Sigmoid colon (tissue), 4 donors: ENCODE measurements around the gene LHFPL2.

Source experiments
- CTCF ChIP-seq, 4 experiments: fragments of 450-650 bp in 3 of 4; fragments of 200-600 bp in 1 of 4; IDR thresholded peaks; one replicate each; pipeline ENCODE4 v1.5.1; 2016 to 2019; ENCODE audit warnings: antibody characterized with exemption in 4 of 4, mild to moderate bottlenecking in 3 of 4, moderate library complexity in 2 of 4
- EP300 ChIP-seq, 4 donors: sonication (generic); formaldehyde crosslinking; IDR thresholded peaks; one replicate each; pipeline ENCODE4 v1.6.1; 2017; ENCODE audit warnings: antibody characterized with exemption in 4 of 4
- POLR2A ChIP-seq, 2 donors: fragments of 450-650 bp; IDR thresholded peaks; one replicate each; pipeline ENCODE4 v1.6.1; 2016; ENCODE audit warnings: antibody characterized with exemption in 2 of 2, mild to moderate bottlenecking in 2 of 2, moderate library complexity in 2 of 2
- POLR2AphosphoS5 ChIP-seq, 4 donors: sonication (generic); formaldehyde crosslinking; IDR thresholded peaks; one replicate each; pipeline ENCODE4 v1.6.1; 2017; ENCODE audit warnings: antibody characterized with exemption in 4 of 4

- TF ChIP-seq CTCF (IDR thresholded peaks at IDR 0.05) = no peak
- no peak for TF ChIP-seq POLR2AphosphoS5 (IDR thresholded peaks at IDR 0.05)
- TF ChIP-seq POLR2A (IDR thresholded peaks at IDR 0.05) = no peak
- no peak for TF ChIP-seq EP300 (IDR thresholded peaks at IDR 0.05)
These were observed 92.7 kb downstream of the LHFPL2 start for GRCh38 chr5:78555870-78556269.
